ENCODE results near the gene RASGEF1C.

Gene RASGEF1C

GRCh38 chr5:180157866-180158265 lies 51.1 kb downstream of the RASGEF1C start:
- DNase-seq = no peak

- no peak for DNase-seq
These were observed 52.9 kb downstream of the RASGEF1C start for GRCh38 chr5:180156141-180156540.

GRCh38 chr5:180155365-180155926 lies 53.6 kb downstream of the RASGEF1C start:
- DNase-seq = no peak

- DNase-seq = no peak
These were observed 54.1 kb downstream of the RASGEF1C start for GRCh38 chr5:180154821-180155364.

- DNase-seq = no peak
These were observed 55.0 kb downstream of the RASGEF1C start for GRCh38 chr5:180153991-180154390.

GRCh38 chr5:180153099-180153498 lies 55.9 kb downstream of the RASGEF1C start:
- no peak for DNase-seq

- no peak for DNase-seq
These were observed 65.2 kb downstream of the RASGEF1C start for GRCh38 chr5:180143656-180144364.

GRCh38 chr5:180142824-180143610 lies 66.0 kb downstream of the RASGEF1C start:
- no peak for DNase-seq

- no peak for DNase-seq
These were observed 66.8 kb downstream of the RASGEF1C start for GRCh38 chr5:180142021-180142765.

GRCh38 chr5:180141068-180141660 lies 67.8 kb downstream of the RASGEF1C start:
- DNase-seq = no peak

- no peak for DNase-seq
These were observed 68.4 kb downstream of the RASGEF1C start for GRCh38 chr5:180140571-180140970.

GRCh38 chr5:180140079-180140554 lies 68.9 kb downstream of the RASGEF1C start:
- no peak for DNase-seq

- DNase-seq = no peak
These were observed 69.3 kb downstream of the RASGEF1C start for GRCh38 chr5:180139731-180140055.

- DNase-seq = no peak
These were observed 69.9 kb downstream of the RASGEF1C start for GRCh38 chr5:180138976-180139730.

- no peak for DNase-seq
These were observed 70.6 kb downstream of the RASGEF1C start for GRCh38 chr5:180138214-180138975.

GRCh38 chr5:180137401-180138213 lies 71.4 kb downstream of the RASGEF1C start:
- no peak for DNase-seq

- DNase-seq = no peak
These were observed 72.2 kb downstream of the RASGEF1C start for GRCh38 chr5:180136630-180137381.

- DNase-seq = no peak
These were observed 72.9 kb downstream of the RASGEF1C start for GRCh38 chr5:180135967-180136629.

Measured in NCI-H146 (cell line).